G401 (cell line): ENCODE data around the gene FASTK. TPM values are rescaled to one million over a fixed set of nuclear protein-coding genes. Genes with fewer than 3 reads are reported as not detected.

Source experiments
- DNase-seq: peaks from one replicate; pipeline ENCODE4 v3.0.0-alpha.2; 2015; ENCODE audit warnings: low spot score
- in situ Hi-C: cut with HindIII; loops from 2 replicates; pipeline ENCODE4 v1.10.0; 2016; ENCODE audit warnings: low sequenced_read_pairs, mixed read lengths
- total RNA-seq: library from RNA; depleted of rRNA; stranded (reverse); fragments of >200 nt; shearing (Covaris generic); gene quantifications from 2 replicates; pipeline ENCODE4 v1.2.3, GENCODE V29; 2014

Gene FASTK
- total RNA-seq, 1 experiment from 2014 or later, result 57.2 TPM

GRCh38 chr7:151103973-151104372 lies 23.4 kb upstream of the FASTK start:
- no peak for DNase-seq
- in situ Hi-C loops, result no loop called here

GRCh38 chr7:151102991-151103390 lies 22.4 kb upstream of the FASTK start:
- DNase-seq, result no peak
- in situ Hi-C loops, result no loop called here

DNA sequence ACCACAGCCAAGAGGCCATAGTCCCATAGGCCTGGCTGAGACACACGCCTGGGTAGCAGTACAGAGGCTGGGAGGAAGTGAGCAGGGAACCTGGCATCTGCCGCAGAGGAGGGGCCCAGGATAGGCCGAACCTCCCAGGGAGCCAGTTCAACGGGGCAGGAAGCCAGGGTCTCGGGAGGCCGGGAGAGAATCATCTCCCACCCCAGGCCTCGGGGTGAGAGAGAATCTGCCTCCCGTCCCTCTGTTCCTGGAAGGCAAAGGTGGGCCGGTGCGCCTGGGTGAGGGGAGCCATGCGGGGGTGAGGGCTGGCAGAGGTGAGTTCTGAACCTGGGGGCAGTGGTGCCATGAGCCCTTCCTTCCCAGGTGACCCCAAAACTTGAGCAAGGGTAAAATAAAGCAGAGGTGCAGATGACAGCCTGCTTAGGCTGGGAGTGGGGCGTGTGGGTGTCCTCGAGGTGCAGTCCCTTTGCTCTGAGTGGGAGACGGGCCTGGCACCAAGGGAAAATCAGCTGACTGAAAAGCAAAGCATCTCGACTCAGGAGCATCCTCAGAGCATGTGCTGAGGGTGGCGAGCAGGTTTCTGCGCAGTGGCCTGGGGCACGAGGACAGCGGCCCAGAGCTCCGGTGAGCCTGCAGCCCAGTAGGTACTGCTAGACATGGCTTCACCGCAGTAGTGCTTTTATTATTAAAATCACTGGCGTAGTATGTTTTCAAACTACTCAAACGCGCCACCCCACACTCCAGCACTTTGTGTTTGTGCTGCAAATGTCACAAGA lies 21.2 kb upstream of the FASTK start:
- in situ Hi-C loops, result no loop called here
- no peak for DNase-seq

- in situ Hi-C loops, result no loop called here
- no peak for DNase-seq
Observed at GRCh38 chr7:151100921-151101320, 20.3 kb upstream of the FASTK start.

DNA sequence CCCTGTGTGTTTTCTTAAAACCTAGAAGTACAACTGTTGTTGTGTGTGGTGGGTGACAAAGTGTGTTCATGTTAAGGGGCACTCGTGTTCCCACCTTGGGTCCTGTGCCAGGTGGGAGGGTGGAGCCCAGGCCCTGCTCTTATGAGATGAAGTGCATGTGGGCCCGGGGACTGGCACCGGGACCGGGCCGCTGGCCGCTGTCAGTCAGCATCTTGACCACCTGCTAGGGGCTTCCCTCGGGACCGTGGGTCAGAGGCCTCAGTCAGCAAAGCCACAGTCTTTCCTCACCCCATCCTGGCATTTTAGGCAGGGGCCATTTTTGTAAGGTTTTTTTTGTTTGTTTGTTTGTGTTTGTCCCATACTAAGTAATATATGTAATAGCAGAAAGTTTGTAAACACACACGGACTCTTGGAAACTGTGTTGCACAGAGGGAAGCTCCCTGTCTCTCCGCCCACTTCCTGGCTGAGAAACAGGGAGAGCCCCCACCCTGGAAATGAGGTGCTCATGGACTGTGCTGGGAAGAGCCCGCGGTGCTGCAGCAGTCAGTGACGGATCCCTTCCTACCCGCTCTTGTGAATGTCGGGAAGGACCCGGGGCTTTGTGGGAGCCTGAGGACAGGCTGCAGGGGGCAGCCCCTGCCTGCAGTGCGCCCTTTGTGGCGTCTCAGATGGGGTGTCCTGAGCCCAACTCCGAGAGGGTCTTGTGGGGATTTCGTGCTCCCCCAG lies 19.0 kb upstream of the FASTK start:
- no peak for DNase-seq
- in situ Hi-C loops, result no loop called here

DNA sequence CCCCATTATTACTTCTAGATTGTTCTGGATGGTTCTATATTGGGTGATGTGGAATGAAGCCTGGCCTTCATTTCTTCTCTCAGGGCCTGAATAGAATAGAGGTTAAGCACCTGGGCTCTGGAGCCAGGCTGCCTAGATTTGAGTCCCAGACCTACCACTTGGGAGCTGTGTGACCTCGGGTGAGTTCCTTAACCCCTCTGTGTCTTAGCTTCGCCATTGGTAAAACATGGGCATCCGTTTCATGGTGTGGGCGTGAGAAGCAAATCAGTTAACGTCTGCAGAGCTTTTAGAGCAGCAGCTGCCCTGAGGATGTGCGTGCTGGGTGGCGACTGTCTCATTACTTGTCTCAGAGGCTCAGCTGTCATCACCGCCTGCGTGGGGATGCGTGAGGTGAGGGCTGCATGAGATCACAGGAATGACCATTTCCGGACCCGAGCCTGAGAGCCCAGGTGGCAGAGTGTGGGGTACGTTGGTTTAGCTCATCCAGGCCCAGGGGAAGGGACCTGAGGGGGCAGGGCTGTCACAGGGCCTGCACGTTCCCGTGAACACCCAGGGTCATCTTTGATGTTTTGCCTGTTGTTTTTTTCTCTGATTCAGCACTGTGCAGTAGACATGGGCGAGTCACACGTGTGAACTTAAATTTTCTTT lies 15.3 kb upstream of the FASTK start:
- DNase-seq, result no peak
- in situ Hi-C loops, result no loop called here

DNA sequence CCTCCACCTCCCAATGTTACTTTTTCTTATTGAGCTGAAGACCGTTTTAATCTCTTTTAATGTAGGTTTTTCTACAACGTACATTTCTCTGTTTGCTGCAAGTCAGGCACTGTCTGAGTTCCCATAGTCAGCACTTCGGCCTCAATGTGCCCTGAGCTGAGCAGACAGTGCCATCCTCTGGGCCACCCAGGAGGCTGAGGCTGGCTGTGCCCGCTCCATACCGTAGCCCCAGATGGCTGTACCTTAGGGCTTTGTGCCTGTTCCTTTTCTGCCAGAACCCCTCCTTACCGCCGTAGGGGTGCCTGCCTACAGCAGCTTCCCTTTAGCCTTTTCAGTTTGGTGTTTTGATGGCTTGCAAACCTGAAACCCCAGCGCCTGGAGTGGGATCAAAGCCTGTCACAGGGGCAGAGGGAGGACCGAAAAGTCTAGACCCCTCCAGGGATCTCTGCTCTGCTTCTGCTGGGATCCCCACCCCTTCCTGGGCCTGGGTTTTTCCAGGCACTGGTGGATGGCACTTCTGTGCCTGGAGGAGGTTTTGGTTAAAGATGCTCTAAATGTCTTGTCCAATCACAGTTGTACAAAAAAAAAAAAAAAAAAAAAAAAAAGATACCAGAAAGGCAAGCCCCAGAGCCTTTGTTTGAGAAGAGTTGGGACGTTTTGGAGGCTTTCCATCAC lies 14.7 kb upstream of the FASTK start:
- in situ Hi-C loops, result no loop called here
- DNase-seq, result no peak

DNA sequence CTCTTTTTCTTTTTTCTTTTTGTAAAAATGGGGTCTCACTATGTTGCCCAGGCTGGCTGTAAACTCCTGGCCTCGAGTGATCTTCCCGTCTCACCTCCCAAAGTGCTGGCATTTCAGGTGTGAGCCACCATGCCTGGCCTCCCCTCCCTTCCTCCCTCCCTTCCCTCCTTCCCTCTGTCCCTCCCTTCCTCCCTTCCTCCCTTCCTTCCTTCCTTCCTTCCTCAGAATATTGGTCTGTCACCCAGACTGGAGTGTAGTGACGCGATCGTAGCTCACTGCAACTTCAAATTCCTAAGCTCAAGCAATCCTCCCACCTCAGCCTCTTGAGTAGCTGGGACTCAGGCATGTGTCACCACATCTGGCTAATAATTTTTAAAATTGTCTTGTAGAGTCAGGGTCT lies 14.1 kb upstream of the FASTK start:
- in situ Hi-C loops, result no loop called here
- no peak for DNase-seq

DNA sequence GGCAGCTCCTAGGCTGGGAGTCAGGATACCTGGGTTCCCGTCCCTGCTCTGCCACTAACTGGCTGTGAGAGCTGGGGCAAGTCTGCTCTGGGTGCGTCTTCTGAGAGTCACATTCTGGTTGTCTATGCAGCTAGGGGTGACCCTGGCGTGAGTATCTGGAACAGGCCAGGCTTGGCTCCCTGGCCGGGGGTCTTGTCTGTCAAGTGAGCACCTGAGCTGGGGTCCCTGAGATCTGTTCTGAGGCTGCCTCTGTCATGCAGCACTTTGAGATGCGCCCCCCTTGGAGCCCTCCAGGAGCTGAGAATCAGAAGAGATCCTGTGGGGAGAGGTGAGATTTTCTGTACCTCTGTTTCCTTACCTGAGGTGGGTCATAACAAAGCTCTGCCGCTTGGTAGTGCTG lies 13.1 kb upstream of the FASTK start:
- in situ Hi-C loops, result no loop called here

DNA sequence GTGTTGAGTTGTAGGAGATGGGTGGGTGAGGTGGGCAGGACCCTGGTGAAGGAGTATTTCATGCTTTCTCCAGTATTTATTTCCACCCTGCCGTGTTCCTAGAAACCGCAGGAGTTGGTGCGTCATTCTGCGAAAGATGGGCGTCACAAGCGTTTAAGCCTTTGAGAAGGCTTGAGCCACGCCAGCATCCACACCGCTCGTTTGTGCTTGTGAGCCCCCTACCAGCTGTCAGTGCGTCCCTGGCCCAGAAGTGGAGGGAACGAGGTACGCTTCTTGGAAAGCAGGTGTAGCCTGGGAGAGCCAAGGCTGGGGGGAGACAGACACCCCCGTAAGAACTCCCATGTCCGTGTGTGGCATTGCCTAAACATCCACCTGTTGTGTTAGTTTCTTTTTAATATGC lies 11.4 kb upstream of the FASTK start:
- in situ Hi-C loops, result no loop called here
- no peak for DNase-seq

More for the DNA sequence above, 13.1 kb upstream of the FASTK start:
- no peak for DNase-seq

GRCh38 chr7:151091431-151091830 lies 10.8 kb upstream of the FASTK start:
- in situ Hi-C loops, result no loop called here
- DNase-seq, result no peak

- in situ Hi-C loops, result no loop called here
Observed at GRCh38 chr7:151091003-151091402, 10.4 kb upstream of the FASTK start.

DNA sequence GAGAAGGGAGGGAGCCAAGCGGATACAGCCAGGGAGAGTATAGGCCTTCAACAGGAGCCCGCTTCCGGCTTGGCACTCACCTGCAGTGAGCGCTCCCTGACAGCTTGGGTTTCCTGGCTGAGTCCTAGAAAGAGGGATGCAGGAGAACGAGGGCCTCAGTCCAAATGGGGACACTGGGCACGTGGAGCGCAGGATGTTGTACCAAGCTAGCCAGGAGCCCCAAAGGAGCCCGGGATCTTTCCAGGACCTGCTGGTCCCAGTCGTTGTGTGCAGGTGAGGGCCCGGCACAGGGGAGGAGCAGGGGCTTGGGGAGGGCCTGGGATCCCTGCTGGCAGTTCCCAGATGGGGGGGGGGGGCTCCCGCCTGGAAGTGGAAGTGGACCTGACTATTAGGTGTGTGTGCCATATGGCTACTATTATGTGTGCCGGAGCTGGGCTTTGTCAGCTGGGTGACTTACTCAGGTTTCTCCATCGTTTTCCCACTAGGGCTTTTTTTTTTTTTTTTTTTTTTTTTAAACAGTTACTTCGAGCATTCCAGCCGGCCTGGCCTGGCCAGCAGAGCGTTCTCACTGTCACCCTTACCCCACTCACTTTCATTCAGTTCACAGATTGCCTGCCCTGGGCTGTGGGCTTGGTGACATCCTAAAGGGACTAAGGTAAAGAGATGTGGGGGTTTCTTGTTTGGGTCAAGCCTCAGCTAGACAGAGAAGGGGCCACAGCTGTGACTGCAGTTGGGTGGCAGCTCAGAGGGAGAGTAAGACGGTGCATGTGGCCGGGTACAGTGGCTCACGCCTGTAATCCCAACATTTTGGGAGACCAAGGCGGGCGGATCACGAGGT lies 9.5 kb upstream of the FASTK start:
- in situ Hi-C loops, result no loop called here
- DNase-seq, result peak; percentile 92

More at GRCh38 chr7:151091003-151091402, 10.4 kb upstream of the FASTK start:
- DNase-seq, result no peak

- in situ Hi-C loops, result no loop called here
- DNase-seq, result peak; percentile 65
Observed at GRCh38 chr7:151088856-151089699, 8.5 kb upstream of the FASTK start.

DNA sequence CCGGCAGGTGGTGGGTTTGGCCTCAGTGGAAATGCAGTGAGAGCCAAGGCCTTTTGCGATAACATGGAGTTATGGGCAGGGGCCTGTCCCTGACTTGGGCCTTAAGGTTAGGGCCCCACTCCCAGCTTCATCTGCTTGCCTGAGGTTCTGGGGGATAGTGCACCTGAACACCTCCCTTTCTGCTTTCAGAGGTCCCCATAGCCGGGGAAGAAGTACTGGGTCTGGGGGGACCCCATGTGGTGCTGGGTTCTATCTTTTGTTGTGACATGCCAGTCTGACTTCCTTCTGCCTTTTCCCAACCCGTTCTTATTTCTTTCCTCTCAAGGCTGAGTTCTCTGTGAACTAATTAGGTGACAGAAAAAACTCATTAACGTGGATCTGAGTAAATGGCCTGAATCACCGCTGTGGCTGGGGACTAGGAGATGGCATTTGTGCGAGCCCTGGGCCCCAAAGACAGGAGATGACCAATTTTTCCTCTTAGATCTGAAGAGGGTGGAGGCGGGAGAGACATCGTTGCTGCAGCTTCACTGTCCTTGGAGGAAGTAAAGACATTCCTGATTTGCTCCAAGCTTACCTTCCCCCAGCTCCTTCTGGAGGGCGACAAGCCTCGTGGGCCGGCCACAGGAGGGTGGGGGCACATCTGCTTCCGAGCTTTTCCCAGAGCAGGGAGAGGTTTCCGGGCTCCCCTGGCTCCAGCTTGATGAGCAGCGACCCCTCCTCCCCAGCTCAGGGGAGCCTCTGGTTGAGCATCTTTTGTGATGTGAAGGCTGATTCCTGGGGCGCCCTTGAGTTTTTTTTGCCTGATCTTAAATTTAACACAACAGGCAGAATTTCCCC lies 7.6 kb upstream of the FASTK start:
- no peak for DNase-seq
- in situ Hi-C loops, result no loop called here

DNA sequence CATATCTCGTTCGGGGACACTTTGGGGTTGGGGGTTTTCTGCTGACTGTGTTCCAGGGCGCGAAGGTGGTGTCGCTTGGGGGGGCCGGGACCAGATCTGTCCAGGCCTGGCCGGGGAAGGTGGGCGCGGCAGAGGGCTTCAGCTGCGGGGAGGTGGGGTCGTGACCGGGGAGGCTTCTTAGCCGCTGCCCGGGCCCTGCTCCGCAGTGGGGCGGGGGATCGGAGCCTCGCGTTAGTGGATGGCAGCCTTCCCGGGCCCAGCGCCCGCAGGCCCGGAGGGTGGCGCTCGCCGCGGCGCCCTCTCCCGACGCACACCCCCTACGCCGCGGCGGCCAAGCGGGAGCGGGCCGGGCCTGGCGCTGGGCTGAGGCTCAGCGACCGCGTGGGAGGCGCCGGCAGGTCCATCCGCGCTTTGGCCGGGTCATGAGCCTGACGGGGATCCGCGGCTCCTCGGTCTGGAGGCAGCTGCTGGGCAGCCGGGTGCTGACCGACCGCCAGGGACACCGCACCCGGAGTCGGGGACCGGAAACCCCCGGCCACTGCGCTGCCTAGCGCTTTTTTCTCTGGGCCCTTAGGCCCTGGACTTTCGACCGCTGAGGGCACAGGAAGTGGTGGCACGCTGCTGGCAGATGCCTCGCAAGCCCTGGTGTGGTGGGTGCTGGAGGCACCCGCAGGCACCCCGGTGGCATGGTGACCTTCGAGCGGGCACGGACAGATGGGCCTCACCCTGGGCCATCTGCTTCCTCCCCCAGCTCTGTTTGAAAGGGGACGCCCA lies 6.8 kb upstream of the FASTK start:
- in situ Hi-C loops, result no loop called here
- peak; percentile 45 for DNase-seq
